Tibial nerve (tissue), 4 donors: ENCODE results near the gene POMC. TPM values are rescaled to one million over a fixed set of nuclear protein-coding genes. Genes with fewer than 3 reads are reported as not detected.

Source experiments
- DNase-seq, 2 donors: peaks; one replicate each; pipeline ENCODE4 v3.0.0-alpha.2; 2019; ENCODE audit warnings: low spot score in 2 of 2
- H3K27ac ChIP-seq, 4 donors: fragments of 200-600 bp; sonication (generic) in 3 of 4; one replicate each; pipeline ENCODE4 v1.5.1; 2017 to 2019; ENCODE audit warnings: mild to moderate bottlenecking in 1 of 4
- H3K27me3 ChIP-seq, 2 donors: fragments of 200-600 bp; sonication (generic) in 1 of 2; one replicate each; pipeline versions ENCODE4 v1.5.1 to v1.6.0; 2017 to 2019
- H3K36me3 ChIP-seq, 3 donors: fragments of 200-600 bp; sonication (generic); one replicate each; pipeline ENCODE4 v1.5.1; 2018 to 2019
- H3K4me1 ChIP-seq, 4 donors: fragments of 200-600 bp; sonication (generic) in 3 of 4; one replicate each; pipeline ENCODE4 v1.5.1; 2017 to 2019
- H3K4me3 ChIP-seq, 4 donors: fragments of 200-600 bp; sonication (generic) in 3 of 4; one replicate each; pipeline ENCODE4 v1.5.1; 2017 to 2019; ENCODE audit warnings: mild to moderate bottlenecking in 1 of 4, moderate library complexity in 1 of 4
- H3K9me3 ChIP-seq, 4 donors: fragments of 200-600 bp; sonication (generic) in 3 of 4; one replicate each; pipeline ENCODE4 v1.5.1; 2017 to 2019
- CTCF ChIP-seq, 5 experiments: fragments of 200-600 bp in 3 of 5; fragments of 450-650 bp in 2 of 5; sonication (generic) in 3 of 5; IDR thresholded peaks; one replicate each; pipeline ENCODE4 v1.5.1; 2016 to 2019; ENCODE audit warnings: antibody characterized with exemption in 5 of 5, mild to moderate bottlenecking in 3 of 5, moderate library complexity in 2 of 5
- EP300 ChIP-seq, 2 donors: sonication (generic); formaldehyde crosslinking; IDR thresholded peaks; one replicate each; pipeline ENCODE4 v1.6.1; 2017; ENCODE audit warnings: antibody characterized with exemption in 2 of 2, mild to moderate bottlenecking in 1 of 2
- POLR2A ChIP-seq, 2 donors: fragments of 450-650 bp; IDR thresholded peaks; one replicate each; pipeline ENCODE4 v1.6.1; 2017; ENCODE audit warnings: antibody characterized with exemption in 2 of 2, mild to moderate bottlenecking in 2 of 2, moderate library complexity in 2 of 2
- WGBS, 2 donors: methylation state at CpG; one replicate each; pipeline ENCODE4 v1.1.5; 2018; 5-methylcytosine and 5-hydroxymethylcytosine counted together
- total RNA-seq, 4 donors: library from RNA; depleted of rRNA; stranded (reverse); fragments of >200 nt; gene quantifications; one replicate each; pipeline ENCODE4 v1.1.0, GENCODE V29; 2016

The POMC gene
- total RNA-seq, 4 donors from 2014 or later: 4.5 to 29.9 (median 9.2) TPM

- peak overlapping the region in 2 of 4 donors; percentile 56 to 77 for H3K27ac ChIP-seq
Measured at GRCh38 chr2:25161055-25161781, 7.2 kb downstream of the POMC start.

DNA sequence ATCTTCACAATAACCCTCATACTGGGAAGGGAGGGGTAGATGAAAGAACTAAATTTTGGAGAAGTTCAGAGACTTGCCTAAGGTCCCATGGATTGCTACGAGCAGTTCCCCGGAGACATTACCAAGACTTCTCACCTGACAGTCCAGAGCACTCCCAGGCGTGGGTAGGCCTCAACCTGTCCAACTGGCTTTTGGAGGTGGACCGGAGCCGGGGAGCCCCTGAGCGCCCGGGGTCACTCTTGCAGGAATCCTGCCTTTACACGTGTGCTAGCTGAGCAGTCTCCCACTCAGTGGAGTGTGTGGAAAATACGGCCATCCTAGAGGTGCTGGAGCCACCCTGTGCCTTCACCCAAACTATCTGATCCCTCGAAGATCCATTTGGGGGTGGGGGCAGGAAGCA, 8.0 kb downstream of the POMC start:
- Histone ChIP-seq H3K4me3 (no peak overlapping the region), H3K36me3 (peaks cover 0 to 5% (median 0%) of the 10 kb centered on the region in 3 donors), H3K27ac (no peak overlapping the region), H3K9me3 (no peaks in the 10 kb centered on the region), H3K27me3 (peaks cover 0 to 33% of the 10 kb centered on the region in 2 donors), H3K4me1 (peaks cover 0 to 7% (median 0%) of the 10 kb centered on the region in 4 donors)
- no peak for DNase-seq
- WGBS, 2 donors: 91 to 95% methylated on average over 10 of the region's 10 CpGs
- TF ChIP-seq POLR2A (IDR thresholded peaks at IDR 0.05) (no peak), EP300 (IDR thresholded peaks at IDR 0.05) (no peak), CTCF (IDR thresholded peaks at IDR 0.05) (no peak)

More at GRCh38 chr2:25161055-25161781, 7.2 kb downstream of the POMC start:
- peak overlapping the region; percentile 16 to 67 (median 34) for H3K4me3 ChIP-seq
- no peaks in the 10 kb centered on the region for H3K9me3 ChIP-seq
- DNase-seq: peak in 1 of 2 donors; percentile 23
- TF ChIP-seq CTCF (IDR thresholded peaks at IDR 0.05): no peak
- no peak for TF ChIP-seq POLR2A (IDR thresholded peaks at IDR 0.05)
- TF ChIP-seq EP300 (IDR thresholded peaks at IDR 0.05): no peak
- H3K27me3 ChIP-seq: peaks cover 0 to 41% of the 10 kb centered on the region in 2 donors
- H3K4me1 ChIP-seq: peaks cover 0 to 7% (median 0%) of the 10 kb centered on the region in 4 donors
- no peaks in the 10 kb centered on the region for H3K36me3 ChIP-seq
- 24 to 50% methylated on average over 37 to 48 of the region's 69 CpGs for WGBS, 2 donors

DNA sequence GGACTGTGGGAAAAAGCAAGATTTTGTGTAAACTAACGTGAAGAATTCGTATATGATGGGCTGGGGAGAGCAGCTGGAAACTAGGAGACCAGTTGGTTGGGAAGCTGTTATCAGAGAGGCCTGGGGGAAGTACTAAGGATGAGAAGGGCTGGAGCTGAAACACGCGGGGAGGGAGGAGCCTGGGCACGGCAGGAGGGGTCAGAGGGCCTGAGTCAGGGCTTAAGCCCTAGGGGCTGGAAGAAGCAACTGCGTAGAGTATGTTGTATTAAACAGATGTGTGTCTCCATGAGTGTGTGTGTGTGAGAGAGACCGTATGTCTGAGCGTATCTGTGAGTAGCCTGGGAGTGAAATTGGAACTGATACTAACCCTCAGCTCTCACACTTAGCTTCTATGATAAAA, 8.4 kb downstream of the POMC start:
- peaks cover 0 to 9% (median 0%) of the 10 kb centered on the region in 3 donors for H3K36me3 ChIP-seq
- TF ChIP-seq POLR2A (IDR thresholded peaks at IDR 0.05) (no peak), CTCF (IDR thresholded peaks at IDR 0.05) (no peak), EP300 (IDR thresholded peaks at IDR 0.05) (no peak)
- H3K9me3 ChIP-seq: no peaks in the 10 kb centered on the region
- WGBS, 2 donors: 48 to 49% methylated on average over 8 of the region's 8 CpGs
- peaks cover 0 to 7% (median 0%) of the 10 kb centered on the region in 4 donors for H3K4me1 ChIP-seq
- DNase-seq: no peak
- no peak overlapping the region for H3K4me3 ChIP-seq
- no peak overlapping the region for H3K27ac ChIP-seq
- peaks cover 0 to 30% of the 10 kb centered on the region in 2 donors for H3K27me3 ChIP-seq

GRCh38 chr2:25158096-25158852, 10.1 kb downstream of the POMC start:
- peaks cover 0 to 24% of the 10 kb centered on the region in 2 donors for H3K27me3 ChIP-seq
- no peak overlapping the region for H3K27ac ChIP-seq
- no peak for DNase-seq
- H3K36me3 ChIP-seq: peaks cover 0 to 26% (median 0%) of the 10 kb centered on the region in 3 donors
- 91 to 98% methylated on average over 11 of the region's 11 CpGs for WGBS, 2 donors
- H3K4me3 ChIP-seq: no peak overlapping the region
- peaks cover 0 to 7% (median 0%) of the 10 kb centered on the region in 4 donors for H3K4me1 ChIP-seq
- no peaks in the 10 kb centered on the region for H3K9me3 ChIP-seq
- TF ChIP-seq POLR2A (IDR thresholded peaks at IDR 0.05): no peak
- no peak for TF ChIP-seq CTCF (IDR thresholded peaks at IDR 0.05)
- no peak for TF ChIP-seq EP300 (IDR thresholded peaks at IDR 0.05)

GRCh38 chr2:25155401-25155800, 13.0 kb downstream of the POMC start:
- DNase-seq: no peak
- Histone ChIP-seq H3K36me3 (peaks cover 0 to 41% (median 0%) of the 10 kb centered on the region in 3 donors), H3K27me3 (no peaks in the 10 kb centered on the region), H3K4me1 (no peaks in the 10 kb centered on the region), H3K4me3 (no peak overlapping the region), H3K9me3 (no peaks in the 10 kb centered on the region), H3K27ac (no peak overlapping the region)
- no peak for TF ChIP-seq CTCF (IDR thresholded peaks at IDR 0.05)
- TF ChIP-seq EP300 (IDR thresholded peaks at IDR 0.05): no peak
- no peak for TF ChIP-seq POLR2A (IDR thresholded peaks at IDR 0.05)
- 85 to 92% methylated on average over 10 of the region's 10 CpGs for WGBS, 2 donors
